H1 (cell line): ENCODE data around the gene ACSM3. TPM values are rescaled to one million over a fixed set of nuclear protein-coding genes. Genes with fewer than 3 reads are reported as not detected.

Experiments used
- CTCF ChIA-PET: fragments of 300-600 bp; sonication (Branson Sonifier 250); formaldehyde crosslinking; loops from one replicate; lab custom pipeline; 2021; ENCODE audit not compliant: partially characterized antibody; lab: Charles Lee
- POLR2A ChIA-PET: fragments of 300-600 bp; sonication (Branson Sonifier 250); formaldehyde crosslinking; loops from one replicate; lab custom pipeline; 2021; ENCODE audit warnings: inconsistent platforms; ENCODE audit not compliant: partially characterized antibody; lab: Charles Lee
- DNase-seq, 2 experiments: peaks; one replicate each; pipeline versions ENCODE4 v3.0.0 to v3.0.0-alpha.2; 2010 to 2022; ENCODE audit warnings: low spot score in 2 of 2, low read depth in 1 of 2, mixed read lengths in 1 of 2
- FAIRE-seq: peaks from 2 replicates; lab custom pipeline; 2011; peaks lifted over from hg19 to GRCh38; lab: Jason Lieb, UNC
- H2AFZ ChIP-seq: 2 replicates; pipeline ENCODE4 v1.8.1; 2012; ENCODE audit warnings: low read length, inconsistent platforms
- H2AK5ac ChIP-seq: 2 replicates; pipeline ENCODE4 v1.6.1; 2013; ENCODE audit warnings: low read depth, low read length
- H2BK120ac ChIP-seq: replicated peaks from 2 replicates; pipeline ENCODE3; 2013; ENCODE audit warnings: low read depth, low read length, inconsistent platforms
- H2BK12ac ChIP-seq: 2 replicates; pipeline ENCODE4 v1.6.1; 2013; ENCODE audit warnings: low read depth, low read length
- H2BK15ac ChIP-seq: 2 replicates; pipeline ENCODE4 v1.6.1; 2013; ENCODE audit warnings: low read length
- H2BK20ac ChIP-seq: 2 replicates; pipeline ENCODE4 v1.6.1; 2013; ENCODE audit warnings: low read length
- H2BK5ac ChIP-seq: 2 replicates; pipeline ENCODE4 v1.6.1; 2013; ENCODE audit warnings: low read depth, low read length
- H3K14ac ChIP-seq: 2 replicates; pipeline ENCODE4 v1.6.1; 2013; ENCODE audit warnings: inconsistent platforms; ENCODE audit not compliant: insufficient read length
- H3K18ac ChIP-seq: 2 replicates; pipeline ENCODE4 v1.6.1; 2013; ENCODE audit warnings: low read length; ENCODE audit errors: extremely low read depth
- H3K23ac ChIP-seq: 2 replicates; pipeline ENCODE4 v1.6.1; 2013; ENCODE audit warnings: inconsistent platforms; ENCODE audit not compliant: insufficient read length
- H3K23me2 ChIP-seq: 2 replicates; pipeline ENCODE4 v1.6.1; 2013; ENCODE audit warnings: low read depth, low read length
- H3K27ac ChIP-seq: 2 replicates; pipeline ENCODE4 v1.6.1; 2011; ENCODE audit warnings: low read depth, low read length, inconsistent platforms
- H3K27me3 ChIP-seq, 4 experiments: replicated peaks in 1 of 4; 1 replicate in 1 of 4; 2 replicates in 3 of 4; pipeline versions ENCODE4 v1.6.1 to v1.8.1; 2011 to 2013; ENCODE audit warnings: low read length in 3 of 4, mild to moderate bottlenecking in 3 of 4, inconsistent platforms in 2 of 4, mixed read lengths in 2 of 4, moderate library complexity in 1 of 4; ENCODE audit not compliant: control insufficient read depth in 3 of 4, insufficient read depth in 3 of 4; ENCODE audit errors: extremely low read depth in 1 of 4
- H3K36me3 ChIP-seq, 4 experiments: 2 replicates each; pipeline versions ENCODE4 v1.6.1 to v1.8.1; 2011 to 2013; ENCODE audit warnings: mild to moderate bottlenecking in 4 of 4, low read length in 3 of 4, moderate library complexity in 2 of 4, control low read depth in 1 of 4, inconsistent platforms in 1 of 4; ENCODE audit not compliant: insufficient read depth in 4 of 4, control insufficient read depth in 2 of 4
- H3K4ac ChIP-seq: replicated peaks from 2 replicates; pipeline ENCODE3; 2013; ENCODE audit warnings: low read length, low read depth, mixed read lengths, inconsistent platforms; ENCODE audit not compliant: insufficient read length
- H3K4me1 ChIP-seq, 4 experiments: replicated peaks in 1 of 4; 1 replicate in 1 of 4; 2 replicates in 3 of 4; pipeline versions ENCODE4 v1.6.1 to v1.8.1; 2011 to 2013; ENCODE audit warnings: low read length in 3 of 4, inconsistent platforms in 2 of 4, mixed read lengths in 1 of 4; ENCODE audit not compliant: insufficient read depth in 4 of 4, control insufficient read depth in 3 of 4
- H3K4me2 ChIP-seq, 2 experiments: 2 replicates each; pipeline versions ENCODE4 v1.6.1 to v1.8.1; 2011 to 2013; ENCODE audit warnings: low read depth in 2 of 2, low read length in 2 of 2, control low read depth in 1 of 2, inconsistent platforms in 1 of 2, mild to moderate bottlenecking in 1 of 2; ENCODE audit not compliant: insufficient read depth in 1 of 2
- H3K4me3 ChIP-seq, 4 experiments: fragments of 200-600, 300-600 bp in 1 of 4; sonication (generic), shearing (Covaris generic), sonication (Bioruptor Twin) in 1 of 4; 2 replicates each; pipeline versions ENCODE4 v1.5.1 to v1.8.1; 2011 to 2016; ENCODE audit warnings: low read length in 4 of 4, low read depth in 3 of 4, control low read depth in 2 of 4, inconsistent platforms in 2 of 4, mild to moderate bottlenecking in 2 of 4, mixed read lengths in 1 of 4, moderate library complexity in 1 of 4; ENCODE audit not compliant: insufficient read depth in 2 of 4; ENCODE audit errors: extremely low read depth in 1 of 4
- H3K56ac ChIP-seq: replicated peaks from 2 replicates; pipeline ENCODE3; 2013; ENCODE audit warnings: low read depth, mild to moderate bottlenecking, mixed read lengths, low read length, inconsistent platforms; ENCODE audit not compliant: insufficient read length
- H3K79me1 ChIP-seq: 2 replicates; pipeline ENCODE4 v1.6.1; 2013; ENCODE audit warnings: low read depth, low read length, control low read depth
- H3K79me2 ChIP-seq, 2 experiments: 2 replicates each; pipeline versions ENCODE4 v1.6.1 to v1.8.1; 2012 to 2013; ENCODE audit warnings: low read length in 2 of 2, mild to moderate bottlenecking in 2 of 2, inconsistent platforms in 1 of 2; ENCODE audit not compliant: insufficient read depth in 2 of 2, control insufficient read depth in 1 of 2
- H3K9ac ChIP-seq, 4 experiments: replicated peaks in 1 of 4; 1 replicate in 1 of 4; 2 replicates in 3 of 4; pipeline versions ENCODE4 v1.6.1 to v1.8.1; 2011 to 2013; ENCODE audit warnings: low read depth in 3 of 4, low read length in 3 of 4, control low read depth in 2 of 4, mild to moderate bottlenecking in 2 of 4, moderate library complexity in 2 of 4, inconsistent platforms in 1 of 4; ENCODE audit errors: extremely low read depth in 1 of 4
- H3K9me3 ChIP-seq, 2 experiments: 2 replicates each; pipeline versions ENCODE4 v1.6.1 to v1.8.1; 2012 to 2013; ENCODE audit warnings: mild to moderate bottlenecking in 2 of 2, moderate library complexity in 2 of 2, control low read depth in 1 of 2, inconsistent platforms in 1 of 2, low read depth in 1 of 2, low read length in 1 of 2, mixed read lengths in 1 of 2; ENCODE audit not compliant: insufficient read depth in 2 of 2
- H4K20me1 ChIP-seq, 2 experiments: replicated peaks in 1 of 2; 2 replicates each; pipeline versions ENCODE3 to v1.8.1; 2011 to 2013; ENCODE audit warnings: inconsistent platforms in 2 of 2, low read length in 2 of 2, mild to moderate bottlenecking in 1 of 2; ENCODE audit not compliant: insufficient read depth in 2 of 2, control insufficient read depth in 1 of 2
- H4K5ac ChIP-seq: 2 replicates; pipeline ENCODE4 v1.6.1; 2013; ENCODE audit warnings: low read length, low read depth, mixed read lengths, inconsistent platforms; ENCODE audit not compliant: insufficient read length
- H4K8ac ChIP-seq: 2 replicates; pipeline ENCODE4 v1.8.0; 2013; ENCODE audit warnings: mild to moderate bottlenecking, moderate library complexity, low read length, inconsistent platforms; ENCODE audit not compliant: insufficient read depth; ENCODE audit errors: extremely low read depth
- H4K91ac ChIP-seq: replicated peaks from 2 replicates; pipeline ENCODE3; 2013; ENCODE audit warnings: low read length, mixed read lengths, inconsistent platforms; ENCODE audit not compliant: insufficient read length
- CEBPB ChIP-seq: IDR thresholded peaks from 2 replicates; pipeline ENCODE4 v1.6.1; 2012; ENCODE audit warnings: low read depth, low read length
- SIRT6 ChIP-seq: IDR thresholded peaks from one replicate; pipeline ENCODE4 v1.7.1; 2012; ENCODE audit warnings: low read length, inconsistent platforms
- WGBS, 2 experiments: shearing (Covaris generic) in 1 of 2; methylation state at CpG; one replicate each; pipeline versions ENCODE4 v1.1.6 to v1.1.7; 2013 to 2015; ENCODE audit warnings: low lambda C conversion rate in 2 of 2, mixed read lengths in 2 of 2, inconsistent platforms in 1 of 2, low coverage in 1 of 2, missing lambda C conversion rate in 1 of 2; ENCODE audit not compliant: insufficient replicate concordance in 2 of 2, insufficient coverage in 1 of 2, insufficient read length in 1 of 2; ENCODE audit errors: extremely low coverage in 1 of 2, missing lambda C conversion rate in 1 of 2; 5-methylcytosine and 5-hydroxymethylcytosine counted together
- polyA plus RNA-seq, 7 experiments: library from polyadenylated mRNA; depleted of rRNA in 3 of 7; stranded (reverse) in 5 of 7; unstranded in 2 of 7; fragments of >200 nt in 5 of 7; fragments of 200-250 nt in 2 of 7; gene quantifications; 1 replicate in 5 of 7; 2 replicates in 1 of 7; 4 replicates in 1 of 7; pipeline versions ENCODE4 v1.2.1 to v1.2.3, GENCODE V29; 2011 to 2013; ENCODE audit warnings: missing spikeins in 2 of 7, mixed read lengths in 2 of 7
- total RNA-seq: library from RNA; stranded (reverse); fragmentation: NEBNext Ultra II Directional; extraction: Animal tissue kit (Norgen Biotek cat#: 25700); gene quantifications from 2 replicates; pipeline ENCODE4 v1.2.1, GENCODE V29; 2021

The ACSM3 gene
- total and polyA plus RNA-seq, 2 of the 8 experiments (the other 6 are each of a cell fraction or from before 2014, with no cell fraction given) = 5.7 to 6.2 TPM

DNA sequence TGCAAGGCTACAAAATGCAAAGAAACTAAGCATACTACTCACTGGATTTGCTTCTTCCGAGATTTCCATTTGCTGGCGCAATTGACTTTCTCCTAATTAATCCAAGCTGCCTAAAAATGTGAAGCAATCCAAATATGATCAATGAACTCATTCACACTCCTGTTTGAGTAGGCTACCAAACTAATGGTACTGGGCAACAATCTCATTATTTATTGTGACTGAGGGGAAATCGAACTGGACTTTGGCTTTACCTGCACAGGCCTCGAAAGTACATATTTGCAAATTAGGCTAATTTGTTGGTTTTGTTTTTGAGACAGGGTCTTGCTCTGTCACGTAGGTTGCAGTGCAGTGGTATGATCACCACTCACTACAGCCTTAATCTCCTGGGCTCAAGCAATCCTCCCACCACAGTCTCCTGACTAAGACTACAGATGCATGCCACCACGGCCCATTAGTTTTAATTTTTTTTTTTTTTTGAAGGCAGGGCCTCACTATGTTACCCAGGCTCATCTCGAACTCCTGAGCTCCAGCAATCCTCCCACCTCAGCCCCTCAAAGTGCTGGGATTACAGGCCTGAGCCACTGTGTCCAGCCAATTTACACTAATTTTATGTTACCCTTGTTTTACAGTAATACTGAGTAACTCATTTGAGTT lies 39.9 kb downstream of the ACSM3 start:
- Histone ChIP-seq H2BK12ac (no peak overlapping the region), H3K79me1 (no peaks in the 10 kb centered on the region), H3K9ac (no peak overlapping the region), H2BK120ac (no peak overlapping the region), H3K4me3 (no peak overlapping the region), H4K91ac (no peak overlapping the region), H2BK5ac (no peak overlapping the region), H3K79me2 (no peaks in the 10 kb centered on the region), H4K20me1 (no peaks in the 10 kb centered on the region), H2AK5ac (no peak overlapping the region), H4K5ac (no peak overlapping the region), H3K23ac (no peak overlapping the region), H3K4me1 (0 out of 7 replicates have a peak, but pooled peaks cover 0 to 3% (median 0%) of the 10 kb centered on the region in 4 experiments), H2AFZ (no peak overlapping the region), H3K9me3 (no peaks in the 10 kb centered on the region), H2BK20ac (no peak overlapping the region), H3K18ac (no peak overlapping the region), H3K27me3 (no peaks in the 10 kb centered on the region), H3K23me2 (peaks cover 5% of the 10 kb centered on the region), H3K4me2 (no peak overlapping the region), H3K27ac (no peak overlapping the region), H3K14ac (no peak overlapping the region), H4K8ac (no peak overlapping the region), H2BK15ac (no peak overlapping the region), H3K56ac (no peak overlapping the region), H3K36me3 (no peaks in the 10 kb centered on the region; a peak in 2 of 8 replicates), H3K4ac (no peak overlapping the region)
- FAIRE-seq = no peak
- 94% methylated on average over 7 of the region's 7 CpGs; no CpG with 5 or more reads in 1 of the 2 experiments for WGBS, 2 experiments
- TF ChIP-seq CEBPB (no peak), SIRT6 (no peak)
- no peak for DNase-seq
- ChIA-PET POLR2A (interaction anchor here (0.6 to 2.8 kb wide), 3 partner anchors 11 to 39 kb away, joined by 3 to 6 read pairs (median 5); partner anchors contain the start of gene ACSM3), CTCF (interaction anchor here (1.1 to 1.4 kb wide), 2 partner anchors 46 to 53 kb away, joined by 3 to 5 read pairs; no protein-coding TSS in a partner anchor)
